Measurements from ENCODE around the gene CRYGD. TPM values are rescaled to one million over a fixed set of nuclear protein-coding genes. Genes with fewer than 3 reads are reported as not detected.

CRYGD gene
- total and polyA plus RNA-seq, 2 of the 4 experiments (the other 2 are of a cell fraction) = not detected

GRCh38 chr2:208086029-208086428, 38.3 kb downstream of the CRYGD start:
- no CpG with 5 or more reads among the region's 1 CpG for WGBS, 2 experiments (ENCODE audit: extremely low coverage in 2 of 2, insufficient read length in 1 of 2)
- no peak overlapping the region for H2BK20ac ChIP-seq (ENCODE audit: low read depth, low read length)

More at GRCh38 chr2:208086029-208086428, 38.3 kb downstream of the CRYGD start:
- ChIA-PET POLR2A (ENCODE audit: unreplicated experiment) (no interaction called here), CTCF (interaction anchor here (0.9 kb wide), 1 partner anchor 23 kb away, joined by 4 read pairs; no protein-coding TSS in a partner anchor)
- Histone ChIP-seq H3K4me1 (ENCODE audit: control insufficient read depth, insufficient read depth, low read length) (no peaks in the 10 kb centered on the region), H3K9me3 (ENCODE audit: control insufficient read depth, insufficient read depth, low read length) (no peaks in the 10 kb centered on the region), H3K56ac (ENCODE audit: extremely low read depth, insufficient read depth, low read length) (no peak overlapping the region), H3K18ac (ENCODE audit: low read depth, low read length) (no peak overlapping the region), H2AK9ac (replicated peaks; ENCODE audit: low read depth, low read length, poor library complexity) (no peak overlapping the region), H3K4me2 (ENCODE audit: low read depth, low read length) (no peak overlapping the region), H3K27me3 (ENCODE audit: control insufficient read depth, insufficient read depth, low read length) (0 out of 2 replicates have a peak, but pooled peaks cover 1% of the 10 kb centered on the region), H3K14ac (replicated peaks; ENCODE audit: low read depth, low read length) (no peak overlapping the region), H3K36me3 (ENCODE audit: control insufficient read depth, insufficient read depth, low read length) (no peaks in the 10 kb centered on the region), H3K4me3 (ENCODE audit: insufficient read depth, low read depth, low read length) (no peak overlapping the region), H2AK5ac (ENCODE audit: low read depth, low read length) (no peak overlapping the region), H4K5ac (ENCODE audit: low read depth, low read length) (no peak overlapping the region), H4K20me1 (ENCODE audit: insufficient read depth, low read length) (no peaks in the 10 kb centered on the region), H3K9me1 (ENCODE audit: insufficient read depth, low read length) (no peaks in the 10 kb centered on the region), H4K91ac (ENCODE audit: insufficient read depth, low read depth, low read length) (no peak overlapping the region), H3K79me1 (ENCODE audit: low read depth in 1 of 2, low read length in 2 of 2) (no peaks in the 10 kb centered on the region), H3K27ac (ENCODE audit: insufficient read depth, low read length) (no peak overlapping the region), H2AFZ (replicated peaks; ENCODE audit: low read length, poor library complexity) (no peak overlapping the region), H3K9ac (ENCODE audit: low read depth, low read length) (no peak overlapping the region), H3K4ac (ENCODE audit: low read depth, low read length) (no peak overlapping the region), H2BK15ac (ENCODE audit: low read depth, low read length) (no peak overlapping the region), H2BK120ac (ENCODE audit: low read depth, low read length) (no peak overlapping the region), H2BK5ac (ENCODE audit: low read depth, low read length, poor library complexity, severe bottlenecking) (no peak overlapping the region), H4K8ac (ENCODE audit: low read depth in 2 of 2, low read length in 2 of 2) (no peak overlapping the region), H3K23ac (ENCODE audit: low read depth, low read length) (no peak overlapping the region)
- in situ Hi-C loops (cut with MboI; ENCODE audit: low sequenced_read_pairs) (no loop called here), dilution Hi-C loops (cut with HindIII; ENCODE audit: low sequenced_read_pairs, unreplicated experiment) (no loop called here), intact Hi-C loops (cut with micrococcal nuclease) (no loop called here)
- no peak for TF ChIP-seq ELK1 (IDR thresholded peaks at IDR 0.05; ENCODE audit: borderline replicate concordance, low read depth, low read length)
- TF ChIP-seq BHLHE40 (IDR thresholded peaks at IDR 0.05; ENCODE audit: low read depth, low read length) = no peak
- no peak for TF ChIP-seq SMC3 (IDR thresholded peaks at IDR 0.05; ENCODE audit: low read depth, low read length)
- no peak for TF ChIP-seq RFX5 (IDR thresholded peaks at IDR 0.05; ENCODE audit: low read depth, low read length)
- no peak for TF ChIP-seq NFE2L2 (IDR thresholded peaks at IDR 0.05; ENCODE audit: low read depth, low read length)
- TF ChIP-seq USF2 (IDR thresholded peaks at IDR 0.05; ENCODE audit: low read depth, low read length) = no peak
- TF ChIP-seq POLR2A (IDR thresholded peaks at IDR 0.05; ENCODE audit: low read depth, low read length) = no peak
- TF ChIP-seq FOS (IDR thresholded peaks at IDR 0.05; ENCODE audit: low read depth, low read length) = no peak
- no peak for TF ChIP-seq MXI1 (IDR thresholded peaks at IDR 0.05; ENCODE audit: borderline replicate concordance, low read depth, low read length)
- TF ChIP-seq CTCF (conservative IDR thresholded peaks at IDR 0.05; ENCODE audit: low read depth, low read length) = no peak
- no peak for TF ChIP-seq CHD1 (IDR thresholded peaks at IDR 0.05; ENCODE audit: low read depth, low read length)
- TF ChIP-seq MAZ (IDR thresholded peaks at IDR 0.05; ENCODE audit: borderline replicate concordance, low read depth, low read length) = no peak
- no peak for ATAC-seq (ENCODE audit: low read depth)
- no peak for DNase-seq
- no TSS peak for BruUV-seq (replicated peaks)

All from IMR-90 (cell line).